GM19452 (cell line): Measurements from ENCODE around the gene MRM2.

ENCODE experiments used
- ATAC-seq: cut with Tn5 transposase; IDR thresholded peaks from one replicate; pipeline ENCODE4 v1.9.1; 2021; ENCODE audit not compliant: unreplicated experiment

The MRM2 gene

DNA sequence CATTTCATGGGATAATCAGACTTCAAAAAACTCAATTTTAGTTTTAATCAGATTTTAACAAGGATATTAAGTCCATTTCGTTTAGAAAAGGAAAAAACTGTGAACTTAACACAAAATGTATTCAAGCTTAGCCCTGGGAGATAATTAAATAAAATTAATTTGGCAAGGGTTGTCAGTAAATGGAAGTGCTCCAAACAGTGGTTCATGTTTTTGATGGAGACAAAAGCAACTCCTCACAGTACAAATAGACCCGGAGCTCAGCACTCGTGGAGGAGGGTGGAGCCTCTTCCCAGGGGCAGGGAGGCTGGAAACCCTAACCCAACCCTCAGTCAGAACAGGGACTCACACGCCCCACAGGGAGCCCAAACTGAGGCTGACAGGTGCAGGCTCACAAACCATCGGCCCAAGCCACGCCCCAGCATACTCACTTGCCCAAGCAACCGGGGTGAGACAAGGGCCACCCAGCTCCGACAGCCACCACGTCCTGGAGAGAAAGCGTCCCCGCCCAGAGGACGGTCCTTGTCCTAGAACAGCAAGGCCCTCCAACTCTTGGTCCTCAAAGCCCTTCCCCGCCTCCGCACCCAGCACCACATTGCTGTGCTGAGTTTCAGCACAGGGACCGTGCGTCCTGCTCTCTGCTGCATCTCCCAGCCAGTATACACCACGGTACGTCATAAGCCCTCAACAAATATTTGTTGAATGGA, 49.0 kb downstream of the MRM2 start:
- no peak for ATAC-seq

DNA sequence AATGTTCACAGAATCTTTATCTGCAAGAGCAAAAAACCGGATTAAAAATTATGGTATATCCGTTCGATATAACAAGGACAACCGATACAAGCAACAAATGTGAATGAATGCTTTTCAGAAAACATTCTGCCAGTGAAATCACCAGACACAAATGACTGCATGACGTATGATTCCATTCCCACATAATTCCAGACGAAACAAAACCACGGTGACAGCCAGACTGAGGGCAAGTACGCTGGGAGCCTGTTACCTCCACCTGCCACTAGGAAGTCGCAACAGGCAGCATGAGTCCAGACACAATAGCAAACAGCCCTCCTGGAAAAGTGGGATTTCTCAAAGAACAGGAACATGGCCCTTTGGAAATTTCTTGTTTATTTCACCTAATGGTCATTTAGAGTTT, 51.0 kb downstream of the MRM2 start:
- no peak for ATAC-seq

DNA sequence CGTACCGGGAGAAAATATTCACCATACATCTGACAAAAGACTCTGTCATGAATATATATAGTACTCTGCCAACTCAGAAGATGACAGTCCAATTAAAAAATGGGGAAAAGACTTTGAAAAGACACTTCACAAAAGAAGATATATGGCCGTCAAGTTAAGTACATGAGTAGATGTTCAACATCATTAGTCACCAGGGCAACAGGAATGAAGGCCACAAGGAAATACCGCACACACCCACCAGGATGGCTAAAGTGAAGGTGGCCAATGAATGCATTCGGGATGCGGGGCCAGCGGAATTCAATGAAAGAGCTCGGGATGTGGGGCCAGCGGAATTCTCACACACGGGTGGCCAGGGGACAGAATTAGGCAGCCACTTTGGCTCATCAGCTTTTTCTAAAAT, 51.5 kb downstream of the MRM2 start:
- ATAC-seq: no peak

DNA sequence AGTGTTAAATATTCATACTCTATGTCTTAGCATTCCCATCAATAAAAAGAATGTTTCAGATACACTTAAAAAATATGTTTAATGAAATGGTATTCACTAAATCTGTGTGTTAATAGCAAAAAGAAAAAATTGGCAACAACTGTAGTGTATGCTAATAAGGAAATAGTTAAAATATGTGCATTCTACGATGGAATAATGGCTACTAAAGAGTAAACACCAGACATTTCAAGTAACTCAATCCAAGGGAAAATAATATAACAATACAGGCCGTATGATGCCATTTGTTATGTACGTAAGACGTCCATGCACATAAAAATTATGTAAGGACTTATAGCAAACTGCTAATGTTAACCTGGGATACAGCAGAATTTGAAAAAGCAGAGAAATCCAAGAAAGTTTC, 55.8 kb downstream of the MRM2 start:
- no peak for ATAC-seq

DNA sequence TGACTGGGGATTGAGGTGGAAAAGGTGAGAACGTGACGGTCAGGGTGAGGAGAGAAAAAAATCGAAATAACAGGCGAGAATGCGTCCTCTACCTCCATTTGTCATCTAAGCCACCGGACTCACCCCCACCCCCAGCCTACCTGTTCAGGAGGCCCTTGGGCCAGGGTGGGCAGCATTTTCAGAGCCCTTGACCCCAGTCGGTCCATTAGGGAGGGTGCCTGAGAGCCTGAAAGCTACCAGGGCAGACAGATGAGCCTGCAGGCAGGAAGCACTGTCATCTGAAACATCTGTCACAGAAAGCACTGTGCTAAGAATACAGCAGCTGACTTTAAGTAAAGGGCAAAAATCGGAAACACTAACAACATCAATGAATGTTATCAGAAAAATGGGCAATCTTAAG, 56.3 kb downstream of the MRM2 start:
- no peak for ATAC-seq
